Natural killer cell (primary cell): ENCODE results near the gene SIN3A. TPM values are rescaled to one million over a fixed set of nuclear protein-coding genes. Genes with fewer than 3 reads are reported as not detected.

ENCODE experiments used
- ATAC-seq, 3 donors: fragments of 150-1000 bp in 2 of 3; fragments of 200-7000 bp in 1 of 3; cut with Tn5 transposase; 1 replicate in 1 of 3; 2 replicates in 2 of 3; pipeline ENCODE4 v1.10.0; 2021; ENCODE audit warnings: mild to moderate bottlenecking in 2 of 3, moderate library complexity in 2 of 3
- DNase-seq, 2 donors: peaks; one replicate each; pipeline versions ENCODE4 v3.0.0 to v3.0.0-alpha.2; 2013 to 2021; ENCODE audit warnings: mixed read lengths in 1 of 2
- H3K27ac ChIP-seq: one replicate; pipeline ENCODE4 v1.5.1; 2013; ENCODE audit warnings: mild to moderate bottlenecking, low read length
- H3K27me3 ChIP-seq: one replicate; pipeline ENCODE4 v1.6.1; 2013; ENCODE audit warnings: low read length; ENCODE audit not compliant: control insufficient read depth, insufficient read depth
- H3K36me3 ChIP-seq: one replicate; pipeline ENCODE4 v1.6.1; 2013; ENCODE audit warnings: low read length; ENCODE audit not compliant: control insufficient read depth, insufficient read depth
- H3K4me1 ChIP-seq: one replicate; pipeline ENCODE4 v1.6.1; 2013; ENCODE audit warnings: low read length; ENCODE audit not compliant: control insufficient read depth, insufficient read depth
- H3K4me3 ChIP-seq: one replicate; pipeline ENCODE4 v1.5.1; 2013; ENCODE audit warnings: low read length
- H3K9me3 ChIP-seq: one replicate; pipeline ENCODE4 v1.6.1; 2013; ENCODE audit warnings: low read length; ENCODE audit not compliant: control insufficient read depth, insufficient read depth
- H3K27ac Mint-ChIP-seq, 2 donors: one replicate each; pipeline ENCODE4 v1.8.0; 2022; ENCODE audit warnings: mild to moderate bottlenecking in 2 of 2, mixed read lengths in 2 of 2, moderate library complexity in 1 of 2
- H3K27me3 Mint-ChIP-seq, 2 donors: one replicate each; pipeline ENCODE4 v1.8.0; 2022; ENCODE audit warnings: low read depth in 2 of 2, mixed read lengths in 2 of 2
- H3K36me3 Mint-ChIP-seq: one replicate; pipeline ENCODE4 v1.8.0; 2022; ENCODE audit warnings: mixed read lengths
- H3K4me1 Mint-ChIP-seq, 2 donors: one replicate each; pipeline ENCODE4 v1.8.0; 2022; ENCODE audit warnings: mixed read lengths in 2 of 2
- H3K4me3 Mint-ChIP-seq: one replicate; pipeline ENCODE4 v1.8.0; 2022; ENCODE audit warnings: mild to moderate bottlenecking, moderate library complexity, mixed read lengths
- H3K9me3 Mint-ChIP-seq, 2 donors: one replicate each; pipeline ENCODE4 v1.8.0; 2022; ENCODE audit warnings: mixed read lengths in 2 of 2
- CTCF ChIP-seq: fragments of 200-600 bp; IDR thresholded peaks from one replicate; pipeline ENCODE4 v1.8.0; 2022; ENCODE audit warnings: antibody characterized with exemption
- WGBS: methylation state at CpG from one replicate; pipeline ENCODE4 v1.1.7; 2013; ENCODE audit warnings: missing lambda C conversion rate; ENCODE audit not compliant: insufficient coverage; 5-methylcytosine and 5-hydroxymethylcytosine counted together
- intact Hi-C: fragments of 100-400 bp; cut with micrococcal nuclease; formaldehyde crosslinking; loops from one replicate; pipeline ENCODE4 v1.14.2; 2022
- total RNA-seq, 4 donors: library from RNA; stranded (reverse); fragments of 120-200 nt in 1 of 4; gene quantifications; one replicate each; pipeline versions ENCODE4 v1.2.3 to v1.2.4, GENCODE V29; 2013 to 2022

Gene SIN3A
- total RNA-seq, 3 donors from 2014 or later (not counting 1 experiment from before 2014, with no cell fraction given): 135 to 175 (median 137) TPM

DNA sequence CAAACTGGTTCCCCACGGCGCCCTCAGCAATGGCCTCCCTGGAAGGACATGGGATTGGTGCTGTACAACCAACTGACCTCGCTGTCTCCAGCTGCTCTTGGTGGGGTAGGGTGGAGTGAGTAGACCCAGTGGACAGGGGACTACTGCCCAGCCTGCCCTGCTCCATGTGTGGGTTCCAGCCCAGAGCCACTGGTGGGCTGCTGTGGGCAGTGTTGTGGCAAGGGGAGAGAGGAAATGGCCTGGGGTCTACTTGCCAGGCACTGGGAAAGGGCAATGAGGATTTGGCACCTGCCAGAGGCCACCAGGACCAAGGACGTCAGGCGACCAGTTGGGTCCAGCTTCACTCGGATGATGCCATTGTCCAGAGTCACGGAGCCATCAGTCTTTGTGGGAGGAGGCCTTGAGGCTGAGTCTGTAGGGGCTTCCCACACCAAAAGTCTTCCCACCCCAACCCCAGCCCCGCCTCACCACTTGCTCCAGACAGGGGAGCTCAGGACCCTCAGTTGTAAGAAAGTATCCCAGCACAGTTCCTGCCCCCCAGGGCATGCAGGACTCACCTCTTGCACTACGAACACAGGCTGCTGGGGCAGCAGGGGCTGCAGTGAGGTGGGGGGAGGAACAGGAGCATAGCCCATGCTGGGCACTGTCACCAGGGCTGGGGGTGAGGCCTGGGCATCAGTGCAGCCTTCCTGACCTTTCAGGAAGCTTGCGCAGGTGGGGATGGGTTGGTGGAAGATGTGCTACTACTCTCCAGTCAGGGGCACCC lies 92.5 kb downstream of the SIN3A start:
- ATAC-seq (no peak), DNase-seq (no peak)
- Histone ChIP-seq H3K27me3 (no peaks in the 10 kb centered on the region), H3K36me3 (peaks cover 57% of the 10 kb centered on the region), H3K4me3 (no peak overlapping the region), H3K9me3 (no peaks in the 10 kb centered on the region), H3K4me1 (no peaks in the 10 kb centered on the region), H3K27ac (no peak overlapping the region)
- Mint-ChIP-seq H3K36me3 (no peaks in the 10 kb centered on the region), H3K27me3 (no peaks in the 10 kb centered on the region), H3K9me3 (no peaks in the 10 kb centered on the region), H3K4me1 (peaks cover 0 to 6% of the 10 kb centered on the region in 2 donors), H3K4me3 (no peak overlapping the region), H3K27ac (no peak overlapping the region)
- intact Hi-C loops: no loop called here
- no peak for TF ChIP-seq CTCF
- over 99% methylated on average over 8 of the region's 10 CpGs for WGBS

GRCh38 chr15:75357976-75358673 lies 93.4 kb downstream of the SIN3A start:
- peaks cover 52% of the 10 kb centered on the region for H3K36me3 ChIP-seq
- intact Hi-C loops: no loop called here
- DNase-seq (no peak), ATAC-seq (no peak)
- H3K4me3 ChIP-seq: no peak overlapping the region
- H3K4me1 ChIP-seq: no peaks in the 10 kb centered on the region
- Mint-ChIP-seq H3K9me3 (no peaks in the 10 kb centered on the region), H3K4me1 (peaks cover 0 to 9% of the 10 kb centered on the region in 2 donors), H3K27ac (no peak overlapping the region), H3K36me3 (no peaks in the 10 kb centered on the region), H3K4me3 (no peak overlapping the region), H3K27me3 (no peaks in the 10 kb centered on the region)
- 90% methylated on average over 17 of the region's 17 CpGs for WGBS
- no peaks in the 10 kb centered on the region for H3K9me3 ChIP-seq
- H3K27me3 ChIP-seq: no peaks in the 10 kb centered on the region
- no peak for TF ChIP-seq CTCF
- H3K27ac ChIP-seq: no peak overlapping the region

- no peak overlapping the region for H3K4me3 ChIP-seq
- H3K27ac ChIP-seq: no peak overlapping the region
- H3K4me1 ChIP-seq: peaks cover under 1% of the 10 kb centered on the region
- peaks cover 44% of the 10 kb centered on the region for H3K36me3 ChIP-seq
- intact Hi-C loops: no loop called here
- H3K9me3 Mint-ChIP-seq: no peaks in the 10 kb centered on the region
- no peaks in the 10 kb centered on the region for H3K36me3 Mint-ChIP-seq
- H3K27me3 ChIP-seq: no peaks in the 10 kb centered on the region
- DNase-seq (no peak), ATAC-seq (no peak)
- H3K4me1 Mint-ChIP-seq: peaks cover 0 to 9% of the 10 kb centered on the region in 2 donors
- H3K27ac Mint-ChIP-seq: no peak overlapping the region
- H3K27me3 Mint-ChIP-seq: no peaks in the 10 kb centered on the region
- WGBS: 97% methylated on average over 20 of the region's 20 CpGs
- no peak overlapping the region for H3K4me3 Mint-ChIP-seq
- TF ChIP-seq CTCF: no peak
- H3K9me3 ChIP-seq: no peaks in the 10 kb centered on the region
Measured at GRCh38 chr15:75356517-75356916, 95.0 kb downstream of the SIN3A start.
